GM23338 (cell line): ENCODE measurements around the gene NCOA4. TPM values are rescaled to one million over a fixed set of nuclear protein-coding genes. Genes with fewer than 3 reads are reported as not detected.

Experiments
- ATAC-seq: fragments of 200-7000 bp; cut with Tn5 transposase; 3 replicates; pipeline ENCODE4 v1.9.1; 2020
- DNase-seq: peaks from one replicate; pipeline ENCODE4 v3.0.0-alpha.2; 2015; ENCODE audit warnings: low spot score
- H2AFZ ChIP-seq: fragments of 200-600 bp; sonication (generic); 2 replicates; pipeline ENCODE4 v1.8.0; 2016; ENCODE audit warnings: antibody characterized with exemption, mild to moderate bottlenecking, moderate library complexity
- H3F3A ChIP-seq: fragments of 200-600 bp; sonication (generic); replicated peaks from 2 replicates; pipeline ENCODE4 v1.8.0; 2017; ENCODE audit warnings: antibody characterized with exemption, mixed run types, low read depth
- H3K27ac ChIP-seq: fragments of 200-600 bp; sonication (generic); 2 replicates; pipeline ENCODE4 v1.6.1; 2016; ENCODE audit warnings: low read depth
- H3K27me3 ChIP-seq: fragments of 200-600 bp; sonication (generic); 2 replicates; pipeline ENCODE4 v1.8.0; 2016; ENCODE audit warnings: mild to moderate bottlenecking, mixed run types, moderate library complexity; ENCODE audit not compliant: insufficient read depth
- H3K36me3 ChIP-seq: fragments of 200-600 bp; sonication (generic); 2 replicates; pipeline ENCODE4 v1.8.0; 2016; ENCODE audit warnings: mild to moderate bottlenecking; ENCODE audit not compliant: insufficient read depth
- H3K4me1 ChIP-seq: fragments of 200-600 bp; sonication (generic); 2 replicates; pipeline ENCODE4 v1.8.0; 2016; ENCODE audit warnings: mild to moderate bottlenecking, moderate library complexity; ENCODE audit not compliant: insufficient read depth
- H3K4me2 ChIP-seq: fragments of 200-600 bp; sonication (generic); 2 replicates; pipeline ENCODE4 v1.7.1; 2017; ENCODE audit warnings: mixed run types
- H3K4me3 ChIP-seq: fragments of 200-600 bp; sonication (generic); 2 replicates; pipeline ENCODE4 v1.6.1; 2016; ENCODE audit warnings: mixed run types
- H3K79me2 ChIP-seq: fragments of 200-600 bp; sonication (generic); replicated peaks from 2 replicates; pipeline ENCODE4 v1.8.0; 2017; ENCODE audit warnings: mild to moderate bottlenecking; ENCODE audit not compliant: insufficient read depth
- H3K9me2 ChIP-seq: fragments of 200-600 bp; sonication (generic); 2 replicates; pipeline ENCODE4 v1.8.0; 2017; ENCODE audit not compliant: insufficient read depth
- H4K20me1 ChIP-seq: fragments of 200-600 bp; sonication (generic); replicated peaks from 2 replicates; pipeline ENCODE4 v1.8.0; 2017; ENCODE audit warnings: mild to moderate bottlenecking; ENCODE audit not compliant: insufficient read depth
- H3K27ac Mint-ChIP-seq: 2 replicates; pipeline ENCODE4 v1.8.0; 2020; ENCODE audit warnings: inconsistent platforms, mild to moderate bottlenecking, moderate library complexity, mixed read lengths
- H3K27me3 Mint-ChIP-seq: 3 replicates; pipeline ENCODE4 v1.8.0; 2022; ENCODE audit warnings: low read depth, mild to moderate bottlenecking, moderate library complexity, mixed read lengths, inconsistent platforms; ENCODE audit not compliant: insufficient read depth, poor library complexity
- H3K36me3 Mint-ChIP-seq: 3 replicates; pipeline ENCODE4 v1.8.0; 2021; ENCODE audit warnings: low read depth, mild to moderate bottlenecking, inconsistent platforms, moderate library complexity, mixed read lengths
- H3K4me1 Mint-ChIP-seq: 3 replicates; pipeline ENCODE4 v1.8.0; 2020; ENCODE audit warnings: mild to moderate bottlenecking, inconsistent platforms, mixed read lengths
- H3K4me3 Mint-ChIP-seq: 3 replicates; pipeline ENCODE4 v1.8.0; 2021; ENCODE audit warnings: moderate library complexity, mild to moderate bottlenecking, inconsistent platforms, mixed read lengths
- H3K9me3 Mint-ChIP-seq: 3 replicates; pipeline ENCODE4 v1.8.0; 2020; ENCODE audit warnings: moderate library complexity, mild to moderate bottlenecking, inconsistent platforms, mixed read lengths
- CREB1 ChIP-seq: fragments of 250-450 bp; sonication (Bioruptor Pico); IDR thresholded peaks from 2 replicates; pipeline ENCODE4 v1.5.0; 2020; ENCODE audit warnings: low read depth, mild to moderate bottlenecking, moderate library complexity
- CTCF ChIP-seq, 2 experiments: fragments of 200-600 bp in 1 of 2; sonication (generic) in 1 of 2; conservative IDR thresholded peaks; 2 replicates each; pipeline versions ENCODE4 v1.5.1 to v1.6.1; 2016 to 2017; ENCODE audit warnings: antibody characterized with exemption in 2 of 2, low read depth in 2 of 2, mild to moderate bottlenecking in 2 of 2, moderate library complexity in 1 of 2
- EZH2phosphoT487 ChIP-seq: fragments of 200-600 bp; sonication (generic); IDR thresholded peaks from one replicate; pipeline ENCODE4 v1.8.1; 2018; ENCODE audit warnings: antibody characterized with exemption; ENCODE audit not compliant: unreplicated experiment
- JUNB ChIP-seq: IDR thresholded peaks from one replicate; pipeline ENCODE4 v1.6.1; 2016; ENCODE audit warnings: antibody characterized with exemption; ENCODE audit not compliant: unreplicated experiment
- NANOG ChIP-seq: IDR thresholded peaks from 2 replicates; pipeline ENCODE4 v1.6.1; 2016; ENCODE audit warnings: antibody characterized with exemption, borderline replicate concordance
- POLR2AphosphoS5 ChIP-seq: IDR thresholded peaks from 2 replicates; pipeline ENCODE4 v1.6.1; 2016; ENCODE audit warnings: antibody characterized with exemption, low read depth
- REST ChIP-seq: IDR thresholded peaks from one replicate; pipeline ENCODE4 v1.6.1; 2018; ENCODE audit warnings: antibody characterized with exemption; ENCODE audit not compliant: unreplicated experiment
- STAT1 ChIP-seq: IDR thresholded peaks from one replicate; pipeline ENCODE4 v1.6.1; 2016; ENCODE audit warnings: antibody characterized with exemption; ENCODE audit not compliant: unreplicated experiment
- ZNF114 ChIP-seq: fragments of 250-450 bp; sonication (Bioruptor Pico); IDR thresholded peaks from 2 replicates; pipeline ENCODE4 v1.5.0; 2020; ENCODE audit warnings: mild to moderate bottlenecking, moderate library complexity
- ZNF331 ChIP-seq: fragments of 250-450 bp; sonication (Bioruptor Pico); IDR thresholded peaks from 2 replicates; pipeline ENCODE4 v1.5.0; 2020; ENCODE audit warnings: low read depth, mild to moderate bottlenecking, moderate library complexity
- polyA plus RNA-seq: library from polyadenylated mRNA; unstranded; fragments of >200 nt; fragmentation: Nextera tagmentation; extraction: Ambion mirVana; gene quantifications from 2 replicates; pipeline ENCODE4 v1.2.1, GENCODE V29; 2016
- total RNA-seq: library from RNA; depleted of rRNA; stranded (reverse); fragments of >200 nt; shearing (Covaris generic); gene quantifications from 2 replicates; pipeline ENCODE4 v1.2.3, GENCODE V29; 2014

Gene NCOA4
- total and polyA plus RNA-seq, 2 experiments from 2014 or later, result 24.9 to 76.9 TPM

- no peak for TF ChIP-seq CTCF (conservative IDR thresholded peaks at IDR 0.05; ENCODE audit: low read depth in 2 of 2)
- no peak for TF ChIP-seq POLR2AphosphoS5
- no peak for TF ChIP-seq JUNB
Observed at GRCh38 chr10:46020344-46020657, 10.1 kb downstream of the NCOA4 start (continued).

GRCh38 chr10:46019569-46020343, 10.7 kb downstream of the NCOA4 start:
- Mint-ChIP-seq H3K36me3 (peaks cover 7% of the 10 kb centered on the region; the same call in 2 of the 3 replicates), H3K4me3 (no peak overlapping the region; the same call in 2 of the 3 replicates), H3K9me3 (no peaks in the 10 kb centered on the region; the same call in 2 of the 3 replicates), H3K27me3 (no peaks in the 10 kb centered on the region), H3K4me1 (peaks cover 26% of the 10 kb centered on the region), H3K27ac (no peak overlapping the region)
- Histone ChIP-seq H3K27me3 (no peaks in the 10 kb centered on the region), H2AFZ (no peak overlapping the region), H4K20me1 (peaks cover 30% of the 10 kb centered on the region), H3K27ac (no peak overlapping the region), H3K4me1 (peaks cover 37% of the 10 kb centered on the region), H3K4me3 (no peak overlapping the region), H3K79me2 (peaks cover 89% of the 10 kb centered on the region), H3K4me2 (peak overlapping the region; percentile 0; the same call in 1 of the 2 replicates), H3K36me3 (no peaks in the 10 kb centered on the region; the same call in 1 of the 2 replicates), H3K9me2 (no peaks in the 10 kb centered on the region), H3F3A (no peaks in the 10 kb centered on the region)
- no peak for TF ChIP-seq CREB1 (CRISPR knock-in tag)
- no peak for TF ChIP-seq ZNF331 (CRISPR knock-in tag)
- no peak for TF ChIP-seq POLR2AphosphoS5
- ATAC-seq, result peak; percentile 5; the same call in 1 of the 3 replicates
- peak; percentile 20 for DNase-seq

GRCh38 chr10:46019177-46019528, 11.3 kb downstream of the NCOA4 start:
- H3K36me3 ChIP-seq, result no peaks in the 10 kb centered on the region; the same call in 1 of the 2 replicates
- peaks cover 85% of the 10 kb centered on the region for H3K79me2 ChIP-seq
- H3K4me1 ChIP-seq, result peaks cover 37% of the 10 kb centered on the region
- no peak overlapping the region for H2AFZ ChIP-seq
- DNase-seq (no peak), ATAC-seq (no peak)
- H4K20me1 ChIP-seq, result peaks cover 30% of the 10 kb centered on the region
- no peaks in the 10 kb centered on the region for H3K27me3 Mint-ChIP-seq
- H3K9me2 ChIP-seq, result no peaks in the 10 kb centered on the region
- no peak overlapping the region for H3K27ac Mint-ChIP-seq
- H3K4me2 ChIP-seq, result no peak overlapping the region
- peaks cover 26% of the 10 kb centered on the region for H3K4me1 Mint-ChIP-seq
- H3K27ac ChIP-seq, result no peak overlapping the region
- no peaks in the 10 kb centered on the region for H3F3A ChIP-seq
- peaks cover 13% of the 10 kb centered on the region; the same call in 2 of the 3 replicates for H3K36me3 Mint-ChIP-seq
- no peak overlapping the region for H3K4me3 ChIP-seq
- H3K27me3 ChIP-seq, result no peaks in the 10 kb centered on the region
- no peaks in the 10 kb centered on the region; the same call in 2 of the 3 replicates for H3K9me3 Mint-ChIP-seq
- no peak overlapping the region for H3K4me3 Mint-ChIP-seq
- TF ChIP-seq STAT1 (no peak), EZH2phosphoT487 (no peak), CREB1 (CRISPR knock-in tag) (no peak), ZNF114 (no peak), ZNF331 (CRISPR knock-in tag) (no peak), REST (no peak), NANOG (no peak), JUNB (no peak)
